Neural progenitor cell (in vitro differentiated cells): ENCODE results near the gene PANK4.

Experiments
- CTCF ChIP-seq: fragments of 200-600 bp; sonication (generic); IDR thresholded peaks from 2 replicates; pipeline ENCODE4 v1.5.1; 2017; ENCODE audit warnings: antibody characterized with exemption, mild to moderate bottlenecking
- EZH2 ChIP-seq: fragments of 200-600 bp; sonication (generic); IDR thresholded peaks from 2 replicates; pipeline ENCODE4 v1.6.1; 2017; ENCODE audit warnings: antibody characterized with exemption, mild to moderate bottlenecking, moderate library complexity
- EZH2phosphoT487 ChIP-seq: fragments of 200-600 bp; sonication (generic); IDR thresholded peaks from 2 replicates; pipeline ENCODE4 v1.6.1; 2017; ENCODE audit warnings: antibody characterized with exemption

- TF ChIP-seq CTCF = peak; percentile 47
- no peak for TF ChIP-seq EZH2
- no peak for TF ChIP-seq EZH2phosphoT487
Measured at GRCh38 chr1:2539312-2539907, 13.0 kb upstream of the PANK4 start.
